GM21737 (cell line): Measurements from ENCODE around the gene FSTL5.

Experiments used
- ATAC-seq: cut with Tn5 transposase; IDR thresholded peaks from one replicate; pipeline ENCODE4 v1.9.1; 2021; ENCODE audit warnings: mild to moderate bottlenecking, moderate library complexity; ENCODE audit not compliant: unreplicated experiment

Gene FSTL5

GRCh38 chr4:161466316-161466715 lies 697.5 kb downstream of the FSTL5 start:
- ATAC-seq = no peak

GRCh38 chr4:161463436-161463835 lies 700.4 kb downstream of the FSTL5 start:
- no peak for ATAC-seq

- ATAC-seq = no peak
Measured at GRCh38 chr4:161457906-161458305, 705.9 kb downstream of the FSTL5 start.

- no peak for ATAC-seq
Measured at GRCh38 chr4:161457311-161457710, 706.5 kb downstream of the FSTL5 start.

GRCh38 chr4:161454860-161455259 lies 708.9 kb downstream of the FSTL5 start:
- no peak for ATAC-seq

GRCh38 chr4:161448550-161449180 lies 715.1 kb downstream of the FSTL5 start:
- no peak for ATAC-seq

- ATAC-seq = no peak
Measured at GRCh38 chr4:161444626-161445025, 719.2 kb downstream of the FSTL5 start.

- ATAC-seq = no peak
Measured at GRCh38 chr4:161442921-161443320, 720.9 kb downstream of the FSTL5 start.

- ATAC-seq = no peak
Measured at GRCh38 chr4:161438096-161438495, 725.7 kb downstream of the FSTL5 start.

- no peak for ATAC-seq
Measured at GRCh38 chr4:161428180-161428965, 735.4 kb downstream of the FSTL5 start.

GRCh38 chr4:161419822-161420221 lies 744.0 kb downstream of the FSTL5 start:
- no peak for ATAC-seq

- no peak for ATAC-seq
Measured at GRCh38 chr4:161411901-161412300, 751.9 kb downstream of the FSTL5 start.

GRCh38 chr4:161404346-161405110 lies 759.3 kb downstream of the FSTL5 start:
- ATAC-seq = no peak

GRCh38 chr4:161403781-161404180 lies 760.0 kb downstream of the FSTL5 start:
- no peak for ATAC-seq

- ATAC-seq = no peak
Measured at GRCh38 chr4:161393602-161394001, 770.2 kb downstream of the FSTL5 start.

GRCh38 chr4:161382655-161383054 lies 781.1 kb downstream of the FSTL5 start:
- ATAC-seq = no peak

- ATAC-seq = no peak
Measured at GRCh38 chr4:161376275-161376674, 787.5 kb downstream of the FSTL5 start.

GRCh38 chr4:161364681-161365080 lies 799.1 kb downstream of the FSTL5 start:
- no peak for ATAC-seq

GRCh38 chr4:161360982-161361381 lies 802.8 kb downstream of the FSTL5 start:
- no peak for ATAC-seq

- no peak for ATAC-seq
Measured at GRCh38 chr4:161359491-161359890, 804.3 kb downstream of the FSTL5 start.

GRCh38 chr4:161356351-161356750 lies 807.4 kb downstream of the FSTL5 start:
- ATAC-seq = no peak

GRCh38 chr4:161350946-161351345 lies 812.9 kb downstream of the FSTL5 start:
- ATAC-seq = no peak
